Muscle layer of colon (tissue), 2 donors: ENCODE measurements around the gene CIT.
"Not testable (repeated sequence)": the region's sequence is repeated elsewhere in the genome, so short reads cannot be mapped to it uniquely, and the experiment has no call there.

Experiments
- H3K27ac ChIP-seq: one replicate; pipeline ENCODE4 v1.7.0; 2013; ENCODE audit warnings: low read depth, mild to moderate bottlenecking, low read length, moderate library complexity
- H3K27me3 ChIP-seq, 2 donors: one replicate each; pipeline ENCODE4 v1.7.0; 2013; ENCODE audit warnings: low read length in 2 of 2, mild to moderate bottlenecking in 2 of 2; ENCODE audit not compliant: insufficient read depth in 2 of 2, control insufficient read depth in 1 of 2
- H3K36me3 ChIP-seq: one replicate; pipeline ENCODE4 v1.7.0; 2013; ENCODE audit warnings: mild to moderate bottlenecking, low read length; ENCODE audit not compliant: insufficient read depth
- H3K4me1 ChIP-seq: one replicate; pipeline ENCODE4 v1.7.0; 2013; ENCODE audit warnings: mild to moderate bottlenecking, low read length; ENCODE audit not compliant: insufficient read depth
- H3K4me3 ChIP-seq, 2 donors: one replicate each; pipeline ENCODE4 v1.7.0; 2013; ENCODE audit warnings: low read length in 2 of 2, low read depth in 1 of 2, mild to moderate bottlenecking in 1 of 2, moderate library complexity in 1 of 2
- H3K9ac ChIP-seq: one replicate; pipeline ENCODE4 v1.7.0; 2013; ENCODE audit warnings: low read length
- H3K9me3 ChIP-seq: one replicate; pipeline ENCODE4 v1.7.0; 2013; ENCODE audit warnings: mild to moderate bottlenecking, low read length
- donor health status: abdominal sarcoma.
- donor health status: Adenocarcinoma of cecum.

CIT gene

DNA sequence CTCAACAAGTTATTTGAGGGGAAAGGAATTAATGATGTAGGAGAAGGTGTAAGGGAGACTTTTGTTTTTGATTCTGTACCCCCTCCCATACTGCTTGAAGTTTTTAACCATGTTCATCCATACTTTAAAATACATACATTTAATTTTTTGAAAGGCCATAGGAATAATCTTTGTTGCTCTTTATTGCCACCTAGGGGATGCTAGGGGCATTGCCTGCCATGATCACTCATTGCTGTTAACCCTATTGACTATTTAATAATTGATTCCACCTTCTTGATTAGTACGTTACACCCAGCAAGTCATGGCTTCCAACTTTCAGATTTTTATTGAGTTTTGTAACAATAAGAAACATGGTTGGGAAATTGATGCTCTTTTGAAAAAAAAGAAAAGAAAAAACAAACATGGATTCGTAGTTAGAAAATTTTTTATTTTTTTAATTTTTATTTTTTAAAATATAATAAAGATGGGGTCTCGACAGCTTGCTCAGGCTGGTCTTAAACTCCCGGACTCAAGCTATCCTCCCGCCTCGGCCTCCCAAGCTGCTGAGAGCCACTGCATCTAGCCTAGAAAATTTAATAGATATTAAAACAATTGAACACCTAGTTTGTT is 217.7 kb downstream of the CIT start:
- Histone ChIP-seq H3K27ac (no peak overlapping the region), H3K4me3 (no peak overlapping the region), H3K9ac (no peak overlapping the region), H3K36me3 (no peaks in the 10 kb centered on the region), H3K27me3 (no peaks in the 10 kb centered on the region), H3K9me3 (no peaks in the 10 kb centered on the region), H3K4me1 (no peaks in the 10 kb centered on the region)

DNA sequence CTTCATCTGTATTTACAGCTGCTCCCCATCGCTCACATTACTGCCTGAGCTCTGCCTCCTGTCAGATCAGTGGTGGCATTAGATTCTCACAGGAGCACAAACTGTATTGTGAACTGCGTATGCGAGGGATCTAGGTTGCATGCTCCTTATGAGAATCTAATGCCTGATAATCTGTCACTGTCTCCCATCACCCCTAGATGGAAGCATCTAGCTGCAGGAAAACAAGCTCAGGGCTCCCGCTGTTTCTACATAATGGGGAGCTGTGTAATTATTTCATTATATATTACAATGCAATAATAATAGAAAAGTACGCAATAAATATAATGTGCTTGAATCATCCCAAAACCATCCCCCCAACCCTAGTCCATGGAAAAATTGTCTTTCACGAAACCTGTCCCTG is 219.0 kb downstream of the CIT start:
- not testable (repeated sequence) for H3K4me3 ChIP-seq, H3K27me3 ChIP-seq, H3K4me1 ChIP-seq, H3K27ac ChIP-seq, H3K9me3 ChIP-seq, H3K9ac ChIP-seq, H3K36me3 ChIP-seq

DNA sequence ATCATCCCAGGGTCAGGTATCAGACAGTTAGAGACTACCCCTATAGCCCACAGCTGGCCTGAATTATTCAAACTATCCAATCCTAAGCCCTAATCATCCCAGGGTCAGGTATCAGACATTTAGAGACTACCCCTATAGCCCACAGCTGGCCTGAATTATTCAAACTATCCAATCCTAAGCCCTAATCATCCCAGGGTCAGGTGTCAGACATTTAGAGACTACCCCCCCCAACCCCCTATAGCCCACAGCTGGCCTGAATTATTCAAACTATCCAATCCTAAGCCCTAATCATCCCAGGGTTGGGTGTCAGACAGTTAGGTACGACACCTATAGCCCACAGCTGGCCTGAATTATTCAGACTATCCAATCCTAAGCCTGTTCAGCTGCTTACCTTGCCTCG is 220.1 kb downstream of the CIT start:
- not testable (repeated sequence) for H3K36me3 ChIP-seq, H3K27ac ChIP-seq, H3K9ac ChIP-seq

DNA sequence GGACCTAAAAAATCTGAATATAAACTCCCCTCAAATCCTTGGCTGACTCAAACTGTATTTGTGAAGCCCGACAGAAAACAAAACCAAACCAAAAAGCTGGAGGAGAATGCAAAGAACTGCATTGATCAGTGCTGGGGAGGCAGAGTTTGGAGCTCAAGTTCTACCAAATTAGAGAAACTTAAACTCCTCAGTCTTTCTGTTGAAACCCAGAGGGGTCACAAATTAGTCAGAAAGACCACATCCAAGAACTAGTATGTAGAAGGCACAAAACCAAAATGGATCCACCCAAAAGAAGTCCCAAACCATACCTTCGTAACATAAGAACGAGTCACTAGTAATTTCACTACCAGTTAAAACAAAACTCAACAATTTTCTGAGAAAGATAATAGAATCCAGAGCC is 224.5 kb downstream of the CIT start:
- peaks cover 4% of the 10 kb centered on the region for H3K9me3 ChIP-seq
- H3K4me3 ChIP-seq, result no peak overlapping the region
- no peaks in the 10 kb centered on the region for H3K27me3 ChIP-seq
- H3K4me1 ChIP-seq, result no peaks in the 10 kb centered on the region
- no peak overlapping the region for H3K9ac ChIP-seq
- H3K36me3 ChIP-seq, result no peaks in the 10 kb centered on the region
- no peak overlapping the region for H3K27ac ChIP-seq

More for the DNA sequence above, 220.1 kb downstream of the CIT start:
- not testable (repeated sequence) for H3K4me3 ChIP-seq, H3K9me3 ChIP-seq, H3K27me3 ChIP-seq, H3K4me1 ChIP-seq

DNA sequence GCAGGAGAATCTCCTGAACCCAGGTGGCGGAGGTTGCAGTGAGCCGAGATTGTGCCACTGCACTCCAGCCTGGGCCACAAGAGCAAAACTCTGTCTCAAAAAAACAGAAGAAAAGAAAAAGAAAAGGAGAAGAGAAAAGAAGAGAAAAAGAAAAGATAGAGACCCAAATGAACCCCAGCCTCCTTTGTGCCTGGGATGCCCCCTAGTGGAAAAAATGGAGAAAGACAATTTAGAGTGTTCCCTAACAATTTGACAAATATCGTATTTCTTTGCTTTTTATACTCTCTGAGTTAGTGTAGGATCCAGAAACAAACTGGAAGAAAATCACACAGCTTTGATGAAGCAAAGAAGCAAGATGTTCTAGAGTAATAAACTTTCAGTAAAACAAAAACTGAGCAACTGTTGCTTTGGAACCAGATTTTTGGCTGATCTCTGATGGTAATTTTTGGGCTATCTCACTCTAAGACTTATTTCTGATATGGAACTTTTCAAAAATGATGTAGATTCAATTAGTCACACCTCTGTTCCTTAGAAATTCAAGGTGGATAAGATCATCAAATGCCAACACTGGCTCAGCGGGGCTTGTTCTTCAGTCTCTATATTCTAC is 227.8 kb downstream of the CIT start:
- H3K9me3 ChIP-seq, result peaks cover 4% of the 10 kb centered on the region
- H3K36me3 ChIP-seq, result no peaks in the 10 kb centered on the region
- no peak overlapping the region for H3K27ac ChIP-seq
- no peaks in the 10 kb centered on the region for H3K27me3 ChIP-seq
- H3K9ac ChIP-seq, result no peak overlapping the region
- no peak overlapping the region for H3K4me3 ChIP-seq
- no peaks in the 10 kb centered on the region for H3K4me1 ChIP-seq

DNA sequence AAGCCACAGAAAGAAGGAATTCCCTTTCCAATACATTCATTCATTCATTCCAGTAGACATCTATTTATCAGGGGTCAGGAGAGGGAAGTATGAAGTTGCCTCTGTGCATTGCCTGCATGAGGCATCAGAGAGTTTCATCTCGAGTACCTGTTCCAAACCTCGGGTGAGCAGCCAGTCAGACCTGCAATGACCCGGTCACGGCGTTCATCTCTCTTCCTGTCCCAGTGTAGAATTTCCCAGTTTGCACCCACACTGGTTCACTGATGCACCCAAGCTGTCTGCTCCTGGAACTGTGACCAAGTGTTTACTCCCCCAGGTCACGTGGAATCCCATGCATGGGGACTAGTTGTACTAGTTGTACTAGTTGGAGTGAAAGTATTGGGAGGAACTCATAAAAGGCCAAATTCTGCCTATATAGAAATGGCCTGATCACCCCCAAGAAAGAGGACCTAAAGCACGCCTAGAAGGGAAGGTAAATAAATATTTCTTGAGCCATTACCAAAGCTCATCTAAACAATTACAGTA is 231.5 kb downstream of the CIT start:
- H3K4me1 ChIP-seq, result no peaks in the 10 kb centered on the region
- H3K27ac ChIP-seq, result no peak overlapping the region
- no peak overlapping the region for H3K4me3 ChIP-seq
- H3K27me3 ChIP-seq, result no peaks in the 10 kb centered on the region
- no peaks in the 10 kb centered on the region for H3K9me3 ChIP-seq
- no peak overlapping the region for H3K9ac ChIP-seq
- H3K36me3 ChIP-seq, result no peaks in the 10 kb centered on the region

DNA sequence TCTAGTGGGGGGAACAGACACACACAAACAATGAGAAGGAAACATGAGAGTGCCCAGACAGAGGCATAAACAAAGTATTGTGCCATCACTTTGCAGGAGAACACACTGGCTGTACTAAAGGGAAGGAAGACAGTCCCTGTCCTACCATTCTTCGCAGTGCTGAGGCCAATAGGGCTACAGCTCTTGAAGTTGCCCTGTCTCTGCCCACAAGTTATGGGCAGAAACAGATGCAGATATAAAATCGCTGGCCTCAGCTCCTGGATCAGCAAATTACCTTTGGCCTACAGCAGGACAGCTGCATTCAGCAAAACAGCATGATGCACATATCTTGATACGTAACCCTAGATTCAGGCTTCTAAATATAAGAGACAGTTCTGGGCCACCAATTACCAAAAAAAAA is 232.2 kb downstream of the CIT start:
- no peak overlapping the region for H3K4me3 ChIP-seq
- no peaks in the 10 kb centered on the region for H3K36me3 ChIP-seq
- H3K27me3 ChIP-seq, result no peaks in the 10 kb centered on the region
- no peaks in the 10 kb centered on the region for H3K4me1 ChIP-seq
- no peaks in the 10 kb centered on the region for H3K9me3 ChIP-seq
- no peak overlapping the region for H3K27ac ChIP-seq
- H3K9ac ChIP-seq, result no peak overlapping the region

DNA sequence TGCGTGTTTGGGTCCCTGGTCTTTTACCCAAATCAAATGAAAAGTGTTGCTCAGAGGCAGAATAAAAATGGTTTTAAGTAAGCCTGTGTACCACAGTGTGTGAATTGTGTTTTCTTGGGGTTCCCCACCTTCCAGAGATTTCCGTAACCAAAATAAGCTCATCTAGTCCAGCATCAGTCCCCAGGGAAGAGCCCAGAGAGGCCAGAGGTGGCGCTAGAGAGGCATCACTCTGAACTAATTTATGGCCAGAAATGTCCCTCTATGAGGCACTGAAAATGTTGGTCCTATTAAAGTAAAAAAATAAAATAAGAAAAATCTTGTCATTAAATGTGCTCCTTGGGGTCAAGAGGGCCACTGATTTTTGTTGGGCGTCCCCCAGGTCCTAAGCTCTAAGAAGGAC is 234.1 kb downstream of the CIT start:
- Histone ChIP-seq H3K4me3 (no peak overlapping the region), H3K36me3 (no peaks in the 10 kb centered on the region), H3K27ac (no peak overlapping the region), H3K27me3 (no peaks in the 10 kb centered on the region), H3K9ac (no peak overlapping the region), H3K9me3 (no peaks in the 10 kb centered on the region), H3K4me1 (no peaks in the 10 kb centered on the region)
